Kidney epithelial cell (primary cell): Measurements from ENCODE around the gene TAT. TPM values are rescaled to one million over a fixed set of nuclear protein-coding genes. Genes with fewer than 3 reads are reported as not detected.

Source experiments
- DNase-seq: peaks from one replicate; pipeline ENCODE4 v3.0.0-alpha.2; 2010; ENCODE audit warnings: low read depth
- H3K27me3 ChIP-seq: 2 replicates; pipeline ENCODE4 v1.6.0; 2011; ENCODE audit warnings: low read length; ENCODE audit not compliant: control insufficient read depth, insufficient read depth
- H3K36me3 ChIP-seq: 2 replicates; pipeline ENCODE4 v1.5.1; 2011; ENCODE audit warnings: low read length; ENCODE audit not compliant: control insufficient read depth, insufficient read depth
- H3K4me3 ChIP-seq: 2 replicates; pipeline ENCODE4 v1.5.1; 2011; ENCODE audit warnings: low read depth, mild to moderate bottlenecking, control low read depth, low read length
- CTCF ChIP-seq: IDR thresholded peaks from 2 replicates; pipeline ENCODE4 v1.5.1; 2011; ENCODE audit warnings: mild to moderate bottlenecking, moderate library complexity, low read length, control low read depth, inconsistent platforms; ENCODE audit not compliant: insufficient read depth, poor library complexity, severe bottlenecking
- total RNA-seq: library from RNA; depleted of rRNA; stranded (reverse); fragments of >200 nt; gene quantifications from 2 replicates; pipeline ENCODE4 v1.2.3, GENCODE V29; 2015

TAT gene
- total RNA-seq, 1 donor from 2014 or later = not detected

- TF ChIP-seq CTCF = no peak
- H3K4me3 ChIP-seq = no peak overlapping the region
Observed at GRCh38 chr16:71524566-71525553, 52.0 kb downstream of the TAT start.

GRCh38 chr16:71520550-71520949, 56.3 kb downstream of the TAT start:
- DNase-seq = no peak
- Histone ChIP-seq H3K36me3 (no peaks in the 10 kb centered on the region), H3K4me3 (no peak overlapping the region), H3K27me3 (no peaks in the 10 kb centered on the region)
- TF ChIP-seq CTCF = no peak

More at GRCh38 chr16:71524566-71525553, 52.0 kb downstream of the TAT start:
- H3K27me3 ChIP-seq = no peaks in the 10 kb centered on the region
- no peaks in the 10 kb centered on the region for H3K36me3 ChIP-seq
- DNase-seq = no peak

Other genes with a start within 250 kb of the TAT start
- gene CALB2, start 218.4 kb downstream of the TAT start, total RNA-seq = 5.0 and 6.2 TPM in 2 replicates
- not detected in 2 replicates for gene TLE7, start 135.0 kb downstream of the TAT start, total RNA-seq
- gene ZNF23, start 114.8 kb downstream of the TAT start, total RNA-seq = 8.0 and 10.1 TPM in 2 replicates
- 3.6 and 5.1 TPM in 2 replicates for gene ZNF19, start 87.8 kb downstream of the TAT start, total RNA-seq
- gene CHST4, start 50.7 kb downstream of the TAT start, total RNA-seq = not detected in 2 replicates
- 9.7 and 15.7 TPM in 2 replicates for gene MARVELD3, start 49.1 kb upstream of the TAT start, total RNA-seq
- gene PHLPP2, start 147.6 kb upstream of the TAT start, total RNA-seq = 7.1 and 7.3 TPM in 2 replicates
- gene AP1G1, start 231.7 kb upstream of the TAT start, total RNA-seq = 56.0 and 57.6 TPM in 2 replicates